B cell (primary cell): ENCODE measurements around the gene BAK1. TPM values are rescaled to one million over a fixed set of nuclear protein-coding genes. Genes with fewer than 3 reads are reported as not detected.

Experiments
- ATAC-seq: fragments of 200-7000 bp; cut with Tn5 transposase; one replicate; pipeline ENCODE4 v1.10.0; 2021; ENCODE audit warnings: low read depth, mild to moderate bottlenecking, moderate number of reproducible peaks, moderate library complexity
- CTCF ChIA-PET: fragments of 350-600 bp; sonication (Branson Sonifier 250); formaldehyde crosslinking; loops from one replicate; lab custom pipeline; 2021; ENCODE audit warnings: antibody characterized with exemption, inconsistent platforms; lab: Charles Lee
- POLR2A ChIA-PET: fragments of 350-600 bp; sonication (Branson Sonifier 250); formaldehyde crosslinking; loops from one replicate; lab custom pipeline; 2021; ENCODE audit warnings: antibody characterized with exemption; lab: Charles Lee
- DNase-seq: peaks from one replicate; pipeline ENCODE4 v3.0.0; 2013
- H2AFZ ChIP-seq: 2 replicates; pipeline ENCODE4 v1.6.1; 2012; ENCODE audit warnings: mild to moderate bottlenecking, low read depth, low read length; ENCODE audit not compliant: insufficient read depth, poor library complexity, severe bottlenecking
- H3K27ac ChIP-seq, 2 donors: 1 replicate in 1 of 2; 2 replicates in 1 of 2; pipeline ENCODE4 v1.5.1; 2012 to 2013; ENCODE audit warnings: low read length in 2 of 2, mild to moderate bottlenecking in 2 of 2, moderate library complexity in 1 of 2
- H3K27me3 ChIP-seq, 4 experiments: fragments of 200-600 bp in 1 of 4; sonication (generic) in 1 of 4; replicated peaks in 1 of 4; 1 replicate in 2 of 4; 2 replicates in 2 of 4; pipeline versions ENCODE4 v1.6.1 to v1.7.0; 2013 to 2016; ENCODE audit warnings: low read length in 3 of 4, mild to moderate bottlenecking in 2 of 4, mixed read lengths in 1 of 4, moderate library complexity in 1 of 4; ENCODE audit not compliant: insufficient read depth in 4 of 4, control insufficient read depth in 3 of 4; ENCODE audit errors: control extremely low read depth in 1 of 4
- H3K36me3 ChIP-seq, 2 experiments: replicated peaks in 1 of 2; 1 replicate in 1 of 2; 2 replicates in 1 of 2; pipeline versions ENCODE4 v1.6.1 to v1.7.1; 2013; ENCODE audit warnings: low read length in 1 of 2; ENCODE audit not compliant: insufficient read depth in 2 of 2, control insufficient read depth in 1 of 2; ENCODE audit errors: control extremely low read depth in 1 of 2, extremely low read depth in 1 of 2
- H3K4me1 ChIP-seq, 2 donors: fragments of 200-600 bp in 1 of 2; sonication (generic) in 1 of 2; 1 replicate in 1 of 2; 2 replicates in 1 of 2; pipeline versions ENCODE4 v1.5.1 to v1.6.1; 2013 to 2017; ENCODE audit warnings: low read length in 2 of 2; ENCODE audit not compliant: control insufficient read depth in 2 of 2, insufficient read depth in 2 of 2
- H3K4me2 ChIP-seq: replicated peaks from 2 replicates; pipeline ENCODE3; 2012; ENCODE audit warnings: mild to moderate bottlenecking, low read depth, low read length; ENCODE audit not compliant: poor library complexity, severe bottlenecking
- H3K4me3 ChIP-seq, 5 experiments: fragments of 200-600 bp in 1 of 5; sonication (generic) in 1 of 5; 1 replicate in 3 of 5; 2 replicates in 2 of 5; pipeline versions ENCODE4 v1.5.1 to v1.7.0; 2011 to 2016; ENCODE audit warnings: low read length in 4 of 5, mild to moderate bottlenecking in 4 of 5, low read depth in 2 of 5, control low read depth in 1 of 5, moderate library complexity in 1 of 5; ENCODE audit not compliant: insufficient read depth in 1 of 5; ENCODE audit errors: control extremely low read depth in 1 of 5, extremely low read depth in 1 of 5
- H3K79me2 ChIP-seq: fragments of 200-600 bp; sonication (generic); one replicate; pipeline ENCODE4 v1.6.0; 2016; ENCODE audit warnings: low read length; ENCODE audit not compliant: control insufficient read depth, insufficient read depth
- H3K9ac ChIP-seq: fragments of 200-600 bp; sonication (generic); 2 replicates; pipeline ENCODE4 v1.6.1; 2017; ENCODE audit warnings: mild to moderate bottlenecking, low read length, moderate library complexity
- H3K9me3 ChIP-seq, 3 donors: one replicate each; pipeline versions ENCODE4 v1.6.1 to v1.7.1; 2013; ENCODE audit warnings: low read length in 2 of 3; ENCODE audit not compliant: control insufficient read depth in 2 of 3, insufficient read depth in 1 of 3; ENCODE audit errors: control extremely low read depth in 1 of 3
- H4K20me1 ChIP-seq: 2 replicates; pipeline ENCODE4 v1.6.0; 2012; ENCODE audit warnings: mild to moderate bottlenecking, low read length; ENCODE audit not compliant: insufficient read depth, control insufficient read depth, poor library complexity, severe bottlenecking
- H3K27ac Mint-ChIP-seq: one replicate; pipeline ENCODE4 v1.8.0; 2021; ENCODE audit warnings: mixed read lengths
- H3K27me3 Mint-ChIP-seq: one replicate; pipeline ENCODE4 v1.8.0; 2021; ENCODE audit warnings: mixed read lengths
- H3K4me1 Mint-ChIP-seq: one replicate; pipeline ENCODE4 v1.8.0; 2021; ENCODE audit warnings: mixed read lengths
- H3K4me3 Mint-ChIP-seq: one replicate; pipeline ENCODE4 v1.8.0; 2021; ENCODE audit warnings: mixed read lengths
- H3K9me3 Mint-ChIP-seq: one replicate; pipeline ENCODE4 v1.8.0; 2022; ENCODE audit warnings: mixed read lengths; ENCODE audit not compliant: insufficient read depth
- EZH2 ChIP-seq: IDR thresholded peaks from 2 replicates; pipeline ENCODE4 v1.6.1; 2012; ENCODE audit warnings: borderline replicate concordance, low read depth, mild to moderate bottlenecking, moderate library complexity, low read length; ENCODE audit not compliant: insufficient read depth, poor library complexity, severe bottlenecking
- WGBS: methylation state at CpG from one replicate; pipeline ENCODE4 v1.1.5; 2013; ENCODE audit warnings: missing lambda C conversion rate; ENCODE audit not compliant: insufficient coverage; 5-methylcytosine and 5-hydroxymethylcytosine counted together
- intact Hi-C: fragments of 100-400 bp; cut with micrococcal nuclease; formaldehyde crosslinking; loops from one replicate; pipeline ENCODE4 v1.10.0; 2022
- polyA plus RNA-seq: library from polyadenylated mRNA; depleted of rRNA; stranded (reverse); fragments of >200 nt; gene quantifications from 2 replicates; pipeline ENCODE4 v1.2.3, GENCODE V29; 2012
- total RNA-seq, 2 donors: library from RNA; stranded (reverse); fragments of 120-200 nt in 1 of 2; gene quantifications; 1 replicate in 1 of 2; 2 replicates in 1 of 2; pipeline versions ENCODE4 v1.2.3 to v1.2.4, GENCODE V29; 2013 to 2022
- TF ChIP-seq, protein P1 (sequence below): fragments of 200-600 bp; IDR thresholded peaks from one replicate; pipeline ENCODE4 v1.8.0; 2022; ENCODE audit warnings: antibody characterized with exemption, mild to moderate bottlenecking

The BAK1 gene
- total and polyA plus RNA-seq, 2 donors (not counting 1 experiment from before 2014, with no cell fraction given): 23.3 to 34.3 TPM

DNA sequence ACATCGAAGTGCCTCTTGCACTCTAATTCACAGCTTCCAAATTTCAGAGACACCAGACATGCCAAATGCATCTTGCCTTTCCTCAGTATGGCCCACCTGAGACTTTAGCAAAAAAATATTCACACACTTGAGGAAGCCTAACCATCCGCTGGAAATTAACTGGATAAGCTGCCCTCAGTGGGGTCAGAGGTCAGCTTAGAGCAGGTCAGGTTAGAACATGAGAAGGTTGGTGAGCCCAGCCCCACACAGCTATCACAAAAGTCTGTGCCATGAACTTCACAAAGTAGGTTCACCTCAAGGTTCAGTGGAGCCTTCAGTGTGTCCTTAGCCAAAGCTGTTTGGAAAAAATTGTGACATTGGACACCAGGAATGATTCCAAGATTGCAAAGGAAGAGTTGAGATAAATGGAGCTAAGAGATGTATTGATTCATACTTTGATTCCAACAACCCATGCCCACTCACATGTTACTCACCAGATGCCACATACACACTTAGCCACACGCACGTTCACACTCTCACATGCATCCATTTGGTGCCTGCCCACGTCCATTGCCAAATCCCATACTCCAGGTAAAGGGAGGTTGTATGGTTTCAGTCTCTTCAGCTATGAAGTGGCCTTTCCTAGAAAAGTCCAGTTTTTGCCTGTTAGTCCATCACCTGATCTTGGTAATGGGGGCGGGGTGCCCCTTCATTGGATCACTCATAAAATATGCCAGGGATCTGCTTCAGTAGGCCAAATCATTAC lies 11.1 kb downstream of the BAK1 start:
- peak overlapping the region; percentile 20 for H3K4me3 Mint-ChIP-seq
- no peak for ATAC-seq
- CTCF ChIA-PET: interaction anchor here (0.6 to 1.4 kb wide), 3 partner anchors 23 to 132 kb away, joined by 3 to 4 read pairs (median 3); no protein-coding TSS in a partner anchor
- TF ChIP-seq, protein P1, sequence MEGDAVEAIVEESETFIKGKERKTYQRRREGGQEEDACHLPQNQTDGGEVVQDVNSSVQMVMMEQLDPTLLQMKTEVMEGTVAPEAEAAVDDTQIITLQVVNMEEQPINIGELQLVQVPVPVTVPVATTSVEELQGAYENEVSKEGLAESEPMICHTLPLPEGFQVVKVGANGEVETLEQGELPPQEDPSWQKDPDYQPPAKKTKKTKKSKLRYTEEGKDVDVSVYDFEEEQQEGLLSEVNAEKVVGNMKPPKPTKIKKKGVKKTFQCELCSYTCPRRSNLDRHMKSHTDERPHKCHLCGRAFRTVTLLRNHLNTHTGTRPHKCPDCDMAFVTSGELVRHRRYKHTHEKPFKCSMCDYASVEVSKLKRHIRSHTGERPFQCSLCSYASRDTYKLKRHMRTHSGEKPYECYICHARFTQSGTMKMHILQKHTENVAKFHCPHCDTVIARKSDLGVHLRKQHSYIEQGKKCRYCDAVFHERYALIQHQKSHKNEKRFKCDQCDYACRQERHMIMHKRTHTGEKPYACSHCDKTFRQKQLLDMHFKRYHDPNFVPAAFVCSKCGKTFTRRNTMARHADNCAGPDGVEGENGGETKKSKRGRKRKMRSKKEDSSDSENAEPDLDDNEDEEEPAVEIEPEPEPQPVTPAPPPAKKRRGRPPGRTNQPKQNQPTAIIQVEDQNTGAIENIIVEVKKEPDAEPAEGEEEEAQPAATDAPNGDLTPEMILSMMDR: no peak
- TF ChIP-seq EZH2: no peak
- H3K9ac ChIP-seq: no peak overlapping the region
- no peak overlapping the region for H2AFZ ChIP-seq
- intact Hi-C loops: no loop called here
- no peak overlapping the region for H3K4me3 ChIP-seq
- H3K4me2 ChIP-seq: no peak overlapping the region
- POLR2A ChIA-PET: interaction anchor here (0.6 to 2.0 kb wide), 4 partner anchors 23 to 369 kb away, joined by 3 to 7 read pairs (median 6); partner anchors contain the start of genes PHF1 and ZBTB9
- peaks cover 16 to 24% of the 10 kb centered on the region in 2 donors for H3K4me1 ChIP-seq
- H3K36me3 ChIP-seq: peaks cover 0 to 7% of the 10 kb centered on the region in 2 experiments
- no peaks in the 10 kb centered on the region for H3K27me3 ChIP-seq
- DNase-seq: no peak
- no peak overlapping the region for H3K27ac ChIP-seq
- no peaks in the 10 kb centered on the region for H3K9me3 Mint-ChIP-seq
- no peaks in the 10 kb centered on the region for H4K20me1 ChIP-seq
- peak overlapping the region; percentile 100 for H3K27ac Mint-ChIP-seq
- H3K9me3 ChIP-seq: no peaks in the 10 kb centered on the region
- H3K4me1 Mint-ChIP-seq: peaks cover 31% of the 10 kb centered on the region
- H3K79me2 ChIP-seq: no peaks in the 10 kb centered on the region
- no peaks in the 10 kb centered on the region for H3K27me3 Mint-ChIP-seq
- WGBS: 100% methylated on average over 1 of the region's 6 CpGs

GRCh38 chr6:33567836-33568235 lies 12.2 kb downstream of the BAK1 start:
- H3K4me1 Mint-ChIP-seq: peaks cover 31% of the 10 kb centered on the region
- H3K4me3 Mint-ChIP-seq: no peak overlapping the region
- H3K79me2 ChIP-seq: no peaks in the 10 kb centered on the region
- H3K27me3 ChIP-seq: no peaks in the 10 kb centered on the region
- ChIA-PET POLR2A (interaction anchor here (0.6 kb wide), 1 partner anchor 249 kb away, joined by 7 read pairs; no protein-coding TSS in a partner anchor), CTCF (no interaction called here)
- H3K27me3 Mint-ChIP-seq: no peaks in the 10 kb centered on the region
- no peak for DNase-seq
- ATAC-seq: no peak
- no peak overlapping the region for H2AFZ ChIP-seq
- no peaks in the 10 kb centered on the region for H3K9me3 Mint-ChIP-seq
- 87% methylated on average over 5 of the region's 8 CpGs for whole genome bisulfite sequencing
- TF ChIP-seq, protein P1: no peak
- TF ChIP-seq EZH2: no peak
- intact Hi-C loops: no loop called here
- no peak overlapping the region for H3K27ac ChIP-seq
- peaks cover 16 to 24% of the 10 kb centered on the region in 2 donors for H3K4me1 ChIP-seq
- H3K4me2 ChIP-seq: no peak overlapping the region
- H3K36me3 ChIP-seq: no peaks in the 10 kb centered on the region
- no peak overlapping the region for H3K9ac ChIP-seq
- H3K4me3 ChIP-seq: no peak overlapping the region
- H4K20me1 ChIP-seq: no peaks in the 10 kb centered on the region
- no peak overlapping the region for H3K27ac Mint-ChIP-seq
- no peaks in the 10 kb centered on the region for H3K9me3 ChIP-seq
